ENCODE data around the gene ZNF613. TPM values are rescaled to one million over a fixed set of nuclear protein-coding genes. Genes with fewer than 3 reads are reported as not detected.
"Not testable (repeated sequence)": the region's sequence is repeated elsewhere in the genome, so short reads cannot be mapped to it uniquely, and the experiment has no call there.

ZNF613 gene
- total and polyA plus RNA-seq, 2 donors, result 5.2 to 7.9 TPM

DNA sequence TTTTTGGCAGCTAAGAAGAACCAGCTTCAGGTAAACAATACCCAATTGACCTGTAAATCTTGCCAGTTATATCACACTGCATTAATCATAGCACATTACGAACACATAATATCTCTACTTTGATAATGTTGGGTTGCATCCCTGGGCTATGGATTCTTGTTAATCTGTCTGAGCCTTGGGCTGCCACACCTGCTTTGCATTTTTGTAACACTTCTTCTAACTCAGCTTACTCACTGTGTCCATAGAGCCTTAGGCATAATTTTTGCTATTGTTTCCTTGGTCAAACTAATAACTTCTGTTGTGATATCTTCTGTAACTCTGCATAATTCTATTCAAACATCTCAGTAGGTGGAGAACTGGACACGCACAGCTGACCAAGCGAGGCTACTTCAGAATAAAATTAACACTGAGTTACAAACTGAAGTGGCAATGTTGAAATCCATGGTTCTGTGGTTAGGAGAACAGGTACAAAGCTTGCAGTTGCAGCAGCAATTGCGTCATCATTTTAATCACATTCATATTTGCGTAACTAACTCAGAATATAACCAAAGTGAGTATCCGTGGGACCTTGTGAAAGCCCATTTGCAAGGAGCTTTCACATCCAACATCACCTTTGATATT is 53.0 kb downstream of the ZNF613 start:
- 97% methylated on average over 6 of the region's 6 CpGs for WGBS
- H3K9me3 ChIP-seq (ENCODE audit: control insufficient read depth in 2 of 2, insufficient read depth in 1 of 2, low read length in 1 of 2), result peaks cover 14 to 42% of the 10 kb centered on the region in 2 donors

DNA sequence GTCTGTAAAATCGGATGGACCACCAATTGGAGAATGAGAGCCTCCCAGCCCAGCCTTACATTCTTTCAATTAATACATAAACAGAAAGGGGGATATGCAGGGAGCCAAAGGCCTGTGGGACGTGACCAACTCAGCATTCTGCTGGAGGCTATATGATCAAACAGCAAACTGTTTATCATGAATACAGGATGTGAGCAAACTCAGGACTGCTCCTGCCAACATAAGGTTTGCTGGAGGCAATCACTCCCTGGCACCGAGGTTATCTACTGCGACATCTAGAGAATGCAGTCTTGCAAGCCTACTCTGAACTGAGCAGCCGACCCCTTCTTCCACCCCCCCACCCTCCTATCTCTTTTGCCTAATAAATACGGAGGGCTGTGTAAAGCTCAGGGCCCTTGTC is 53.7 kb downstream of the ZNF613 start:
- Histone ChIP-seq H3K9me3 (ENCODE audit: control insufficient read depth in 2 of 2, insufficient read depth in 1 of 2, low read length in 1 of 2) (peaks cover 12 to 45% of the 10 kb centered on the region in 2 donors), H3K36me3 (ENCODE audit: control insufficient read depth in 2 of 2, insufficient read depth in 2 of 2, low read length in 1 of 2) (peaks cover 2 to 11% of the 10 kb centered on the region in 2 donors)
- not testable (repeated sequence) for H3K27me3 ChIP-seq (ENCODE audit: control insufficient read depth in 2 of 2, insufficient read depth in 1 of 2, low read length in 1 of 2); DNase-seq (ENCODE audit: low read depth in 6 of 9, low spot score in 9 of 9); H3K27ac ChIP-seq (ENCODE audit: low read depth in 1 of 2, low read length in 1 of 2); H3K4me3 ChIP-seq (ENCODE audit: low read length in 2 of 2); H3K4me1 ChIP-seq (ENCODE audit: control insufficient read depth in 2 of 2, insufficient read depth in 2 of 2, low read length in 2 of 2)
- WGBS, result 98% methylated on average over 6 of the region's 6 CpGs

More for the DNA sequence above, 53.0 kb downstream of the ZNF613 start:
- H3K27ac ChIP-seq (ENCODE audit: low read depth in 1 of 2, low read length in 1 of 2), result no peak overlapping the region
- peaks cover 2 to 15% of the 10 kb centered on the region in 2 donors for H3K36me3 ChIP-seq (ENCODE audit: control insufficient read depth in 2 of 2, insufficient read depth in 2 of 2, low read length in 1 of 2)
- H3K4me1 ChIP-seq (ENCODE audit: control insufficient read depth in 2 of 2, insufficient read depth in 2 of 2, low read length in 2 of 2), result no peaks in the 10 kb centered on the region
- H3K27me3 ChIP-seq (ENCODE audit: control insufficient read depth in 2 of 2, insufficient read depth in 1 of 2, low read length in 1 of 2), result no peaks in the 10 kb centered on the region
- DNase-seq (ENCODE audit: low read depth in 6 of 9, low spot score in 9 of 9), result no peak
- H3K4me3 ChIP-seq (ENCODE audit: low read length in 2 of 2), result no peak overlapping the region

DNA sequence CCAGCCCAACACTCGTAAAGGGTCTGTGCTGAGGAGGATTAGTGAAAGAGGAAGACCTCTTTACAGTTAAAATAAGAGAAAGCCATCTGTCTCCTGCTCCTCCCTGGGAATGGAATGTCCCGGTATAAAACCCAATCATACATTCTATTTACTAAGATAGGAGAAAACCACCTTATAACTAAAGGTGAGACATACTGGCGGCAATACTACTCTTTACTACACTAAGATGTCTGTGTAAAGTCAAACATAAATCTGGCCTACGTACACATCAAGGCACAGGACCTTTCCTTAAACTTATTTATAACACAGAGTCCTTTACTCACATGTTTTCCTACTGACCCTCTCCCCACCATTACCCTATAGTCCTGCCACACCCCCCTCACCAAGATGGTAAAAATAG is 56.1 kb downstream of the ZNF613 start:
- Histone ChIP-seq H3K4me3 (ENCODE audit: low read length in 2 of 2) (no peak overlapping the region), H3K9me3 (ENCODE audit: control insufficient read depth in 2 of 2, insufficient read depth in 1 of 2, low read length in 1 of 2) (peaks cover 13 to 52% of the 10 kb centered on the region in 2 donors), H3K36me3 (ENCODE audit: control insufficient read depth in 2 of 2, insufficient read depth in 2 of 2, low read length in 1 of 2) (peaks cover 2 to 11% of the 10 kb centered on the region in 2 donors), H3K27ac (ENCODE audit: low read depth in 1 of 2, low read length in 1 of 2) (no peak overlapping the region), H3K27me3 (ENCODE audit: control insufficient read depth in 2 of 2, insufficient read depth in 1 of 2, low read length in 1 of 2) (no peaks in the 10 kb centered on the region), H3K4me1 (ENCODE audit: control insufficient read depth in 2 of 2, insufficient read depth in 2 of 2, low read length in 2 of 2) (peaks cover 0 to 4% of the 10 kb centered on the region in 2 donors)
- DNase-seq (ENCODE audit: low read depth in 6 of 9, low spot score in 9 of 9), result no peak
- WGBS, result 98% methylated on average over 4 of the region's 4 CpGs

DNA sequence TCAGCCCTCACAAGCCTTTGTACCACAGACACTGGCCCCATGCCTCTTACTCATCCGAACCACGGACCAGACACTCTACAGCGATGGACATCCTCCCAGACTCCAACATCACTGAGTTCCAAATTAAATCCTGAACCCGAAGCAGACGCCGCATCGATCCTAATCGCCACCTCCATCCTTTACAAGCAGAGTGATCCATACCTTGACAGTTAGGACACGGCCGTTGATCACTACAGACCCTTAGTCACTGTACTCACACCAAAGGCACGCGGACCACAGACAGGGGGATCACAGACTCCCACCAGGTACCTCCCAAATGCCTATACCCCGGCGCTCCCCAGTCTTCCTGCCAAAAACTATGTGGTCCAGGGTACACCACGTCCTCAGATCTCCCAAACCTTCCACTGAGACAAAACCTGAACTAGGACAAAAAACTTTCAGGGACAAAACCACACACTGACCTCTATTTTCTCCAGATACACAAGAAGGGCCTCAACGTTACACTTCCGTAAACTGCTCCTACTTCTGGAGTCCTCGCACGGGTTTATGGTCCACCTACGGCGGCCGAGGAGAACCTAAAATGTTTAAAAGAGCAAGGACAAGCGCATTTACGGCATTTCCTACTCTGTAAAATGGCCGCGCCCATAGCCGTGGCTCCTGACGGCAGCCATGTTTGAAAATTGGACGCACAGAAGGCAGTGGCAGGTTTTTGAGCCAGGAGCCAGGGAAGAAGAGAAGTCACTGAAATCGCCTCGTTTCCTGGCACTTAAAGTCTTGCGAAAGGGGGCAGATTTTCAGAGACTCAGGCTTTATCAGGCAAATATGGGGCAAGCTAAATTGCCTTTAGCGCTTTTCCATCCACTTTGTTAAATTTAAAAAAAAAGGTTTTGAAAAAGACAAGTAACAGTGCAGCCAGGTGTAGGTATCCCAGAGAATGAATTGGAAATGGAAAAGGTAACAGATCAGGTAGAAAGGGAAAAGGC is 59.3 kb downstream of the ZNF613 start, which contains the start of gene ZNF350:
ZNF350 (minus strand) TSS at position 532 of the 983 bp plus-strand sequence. CDS start 12,480 bp downstream, outside the sequence.
- Histone ChIP-seq H3K27ac (ENCODE audit: low read depth in 1 of 2, low read length in 1 of 2) (peak within 1 kb of the TSS; percentile 63 to 68), H3K4me1 (ENCODE audit: control insufficient read depth in 2 of 2, insufficient read depth in 2 of 2, low read length in 2 of 2) (peaks cover 0 to 4% of the 10 kb centered on the region in 2 donors), H3K9me3 (ENCODE audit: control insufficient read depth in 2 of 2, insufficient read depth in 1 of 2, low read length in 1 of 2) (peaks cover 6 to 57% of the 10 kb centered on the region in 2 donors), H3K27me3 (ENCODE audit: control insufficient read depth in 2 of 2, insufficient read depth in 1 of 2, low read length in 1 of 2) (no peaks in the 10 kb centered on the region), H3K36me3 (ENCODE audit: control insufficient read depth in 2 of 2, insufficient read depth in 2 of 2, low read length in 1 of 2) (peaks cover 0 to 5% of the 10 kb centered on the region in 2 donors), H3K4me3 (ENCODE audit: low read length in 2 of 2) (peak within 1 kb of the TSS; percentile 88 to 94)
- DNase-seq (ENCODE audit: low read depth in 6 of 9, low spot score in 9 of 9), result peak; percentile 77 to 96 (median 88)
- 3% methylated on average over 33 of the region's 33 CpGs for WGBS

GRCh38 chr19:51993422-51993821 is 66.2 kb downstream of the ZNF613 start:
- H3K27me3 ChIP-seq (ENCODE audit: control insufficient read depth in 2 of 2, insufficient read depth in 1 of 2, low read length in 1 of 2), result no peaks in the 10 kb centered on the region
- peaks cover 22 to 31% of the 10 kb centered on the region in 2 donors for H3K9me3 ChIP-seq (ENCODE audit: control insufficient read depth in 2 of 2, insufficient read depth in 1 of 2, low read length in 1 of 2)
- H3K27ac ChIP-seq (ENCODE audit: low read depth in 1 of 2, low read length in 1 of 2), result no peak overlapping the region
- no peak for DNase-seq (ENCODE audit: low read depth in 6 of 9, low spot score in 9 of 9)
- H3K4me3 ChIP-seq (ENCODE audit: low read length in 2 of 2), result no peak overlapping the region
- WGBS, result 98% methylated on average over 10 of the region's 10 CpGs
- peaks cover 15 to 20% of the 10 kb centered on the region in 2 donors for H3K36me3 ChIP-seq (ENCODE audit: control insufficient read depth in 2 of 2, insufficient read depth in 2 of 2, low read length in 1 of 2)
- H3K4me1 ChIP-seq (ENCODE audit: control insufficient read depth in 2 of 2, insufficient read depth in 2 of 2, low read length in 2 of 2), result no peaks in the 10 kb centered on the region

DNA sequence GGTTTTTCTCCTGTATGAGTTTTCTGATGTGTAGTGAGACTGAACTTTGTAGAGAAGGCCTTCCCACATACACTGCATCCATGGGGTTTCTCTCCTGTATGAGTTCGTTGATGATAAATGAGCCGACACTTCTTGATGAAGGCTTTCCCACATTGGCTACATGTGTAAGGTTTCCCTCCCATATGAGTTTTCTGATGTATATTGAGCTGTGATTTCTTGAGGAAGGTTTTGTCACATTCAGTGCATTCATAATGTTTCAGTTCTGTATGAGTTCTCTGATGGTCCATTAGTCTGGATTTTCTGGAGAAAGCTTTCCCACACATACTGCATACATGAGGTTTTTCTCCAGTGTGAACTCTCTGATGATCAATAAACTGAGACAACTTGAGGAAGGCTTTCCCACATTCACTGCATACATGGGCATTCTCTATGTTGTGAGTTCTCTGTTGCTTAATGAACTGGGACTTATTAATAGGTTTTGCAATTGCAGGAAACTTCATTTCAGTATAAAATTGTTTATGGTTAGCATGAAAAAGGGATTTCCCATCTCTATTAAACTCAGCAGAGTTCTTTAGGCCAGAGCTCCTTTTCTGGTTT is 66.9 kb downstream of the ZNF613 start:
- 99% methylated on average over 2 of the region's 2 CpGs for WGBS
- H3K27ac ChIP-seq (ENCODE audit: low read depth in 1 of 2, low read length in 1 of 2), result no peak overlapping the region
- no peak overlapping the region for H3K4me3 ChIP-seq (ENCODE audit: low read length in 2 of 2)
- peaks cover 22 to 28% of the 10 kb centered on the region in 2 donors for H3K9me3 ChIP-seq (ENCODE audit: control insufficient read depth in 2 of 2, insufficient read depth in 1 of 2, low read length in 1 of 2)
- no peak for DNase-seq (ENCODE audit: low read depth in 6 of 9, low spot score in 9 of 9)
- no peaks in the 10 kb centered on the region for H3K4me1 ChIP-seq (ENCODE audit: control insufficient read depth in 2 of 2, insufficient read depth in 2 of 2, low read length in 2 of 2)
- no peaks in the 10 kb centered on the region for H3K27me3 ChIP-seq (ENCODE audit: control insufficient read depth in 2 of 2, insufficient read depth in 1 of 2, low read length in 1 of 2)
- peaks cover 17 to 23% of the 10 kb centered on the region in 2 donors for H3K36me3 ChIP-seq (ENCODE audit: control insufficient read depth in 2 of 2, insufficient read depth in 2 of 2, low read length in 1 of 2)

Other genes with a start within 250 kb of the ZNF613 start
- gene SPACA6, start 234.1 kb upstream of the ZNF613 start, total RNA-seq, result 2.7 TPM
- 10.5 TPM for gene SPACA6, start 234.1 kb upstream of the ZNF613 start, polyA plus RNA-seq
- gene HAS1, start 203.5 kb upstream of the ZNF613 start, total RNA-seq, result 0.09 TPM
- gene HAS1, start 203.5 kb upstream of the ZNF613 start, polyA plus RNA-seq, result 0.11 TPM
- gene FPR1, start 175.6 kb upstream of the ZNF613 start, total RNA-seq, result 3.6 TPM
- gene FPR1, start 175.6 kb upstream of the ZNF613 start, polyA plus RNA-seq, result 4.7 TPM
- 1.2 TPM for gene FPR2, start 166.3 kb upstream of the ZNF613 start, total RNA-seq
- gene FPR2, start 166.3 kb upstream of the ZNF613 start, polyA plus RNA-seq, result 1.4 TPM
- 14.1 TPM for gene FPR3, start 132.3 kb upstream of the ZNF613 start, total RNA-seq
- gene FPR3, start 132.3 kb upstream of the ZNF613 start, polyA plus RNA-seq, result 7.8 TPM
- 11.4 TPM for gene ZNF577, start 39.5 kb upstream of the ZNF613 start, total RNA-seq
- gene ZNF577, start 39.5 kb upstream of the ZNF613 start, polyA plus RNA-seq, result 30.2 TPM
- gene ZNF649, start 22.5 kb upstream of the ZNF613 start, total RNA-seq, result 14.4 TPM
- gene ZNF649, start 22.5 kb upstream of the ZNF613 start, polyA plus RNA-seq, result 6.2 TPM
- 14.9 TPM for gene ZNF350, start 59.4 kb downstream of the ZNF613 start, total RNA-seq
- 10.0 TPM for gene ZNF350, start 59.4 kb downstream of the ZNF613 start, polyA plus RNA-seq
- gene ZNF615, start 80.7 kb downstream of the ZNF613 start, total RNA-seq, result 6.9 TPM
- 5.3 TPM for gene ZNF615, start 80.7 kb downstream of the ZNF613 start, polyA plus RNA-seq
- gene ZNF614, start 100.9 kb downstream of the ZNF613 start, total RNA-seq, result 8.6 TPM
- 5.7 TPM for gene ZNF614, start 100.9 kb downstream of the ZNF613 start, polyA plus RNA-seq
- gene ZNF432, start 121.4 kb downstream of the ZNF613 start, total RNA-seq, result 6.9 TPM
- 16.2 TPM for gene ZNF432, start 121.4 kb downstream of the ZNF613 start, polyA plus RNA-seq
- 6.4 TPM for gene ZNF841, start 168.3 kb downstream of the ZNF613 start, total RNA-seq
- 13.7 TPM for gene ZNF841, start 168.3 kb downstream of the ZNF613 start, polyA plus RNA-seq
- 6.6 TPM for gene ZNF616, start 212.5 kb downstream of the ZNF613 start, total RNA-seq
- 5.2 TPM for gene ZNF616, start 212.5 kb downstream of the ZNF613 start, polyA plus RNA-seq
- 13.1 TPM for gene ZNF836, start 244.1 kb downstream of the ZNF613 start, total RNA-seq
- gene ZNF836, start 244.1 kb downstream of the ZNF613 start, polyA plus RNA-seq, result 13.3 TPM